Right cardiac atrium (tissue), 5 donors: Measurements from ENCODE around the gene INTS14. TPM values are rescaled to one million over a fixed set of nuclear protein-coding genes. Genes with fewer than 3 reads are reported as not detected.
A peak's percentile ranks its signal among the peaks of the same experiment; 100 is the strongest.

Experiments used
- ATAC-seq, 2 donors: fragments of 200-7000 bp; cut with Tn5 transposase; one replicate each; pipeline versions ENCODE4 v1.8.0 to v1.9.1; 2020; ENCODE audit warnings: moderate library complexity in 2 of 2, mild to moderate bottlenecking in 1 of 2
- DNase-seq, 3 donors: peaks; one replicate each; pipeline ENCODE4 v3.0.0-alpha.2; 2020
- H3K27ac ChIP-seq: one replicate; pipeline ENCODE4 v1.5.1; 2013; ENCODE audit warnings: mild to moderate bottlenecking, low read length, control low read depth, moderate library complexity
- H3K27me3 ChIP-seq: one replicate; pipeline ENCODE4 v1.6.1; 2013; ENCODE audit not compliant: control insufficient read depth, insufficient read depth
- H3K4me1 ChIP-seq: one replicate; pipeline ENCODE4 v1.6.1; 2013; ENCODE audit warnings: low read length; ENCODE audit not compliant: control insufficient read depth, insufficient read depth
- H3K4me3 ChIP-seq: one replicate; pipeline ENCODE4 v1.5.1; 2013; ENCODE audit warnings: low read length, control low read depth
- H3K9me3 ChIP-seq: one replicate; pipeline ENCODE4 v1.6.1; 2013; ENCODE audit warnings: low read length; ENCODE audit not compliant: control insufficient read depth
- WGBS: extraction: QIAGEN DNeasy Blood & Tissue Kit; methylation state at CpG from one replicate; pipeline ENCODE4 v1.1.7; 2013; 5-methylcytosine and 5-hydroxymethylcytosine counted together
- intact Hi-C, 4 donors: fragments of 100-400 bp; cut with DNase I; formaldehyde crosslinking; loops; one replicate each; pipeline versions ENCODE4 v1.11.0 to v1.14.0; 2022 to 2023
- polyA plus RNA-seq: library from polyadenylated mRNA; stranded (reverse); fragments of 200-250 nt; gene quantifications from one replicate; pipeline ENCODE4 v1.2.3, GENCODE V29; 2013
- total RNA-seq, 4 donors: library from RNA; stranded (reverse); fragmentation: NEBNext Ultra II Directional; extraction: Animal tissue kit (Norgen Biotek cat#: 25700); gene quantifications; one replicate each; pipeline ENCODE4 v1.2.1, GENCODE V29; 2021
- donor health status: healthy with polysubstance abuse.
- donor health status: DM: no; HTN: yes; CAD: no.
- donor health status: DM: no; HTN: no; CAD: no.
- donor health status: DM: no; HTN: yes; CAD: no; lungs with severe emphysema.
- donor health status: DM: yes; HTN: yes; CAD: no.

INTS14 gene
- total and polyA plus RNA-seq, 5 donors = 11.0 to 22.8 (median 17.4) TPM

- H3K4me1 ChIP-seq = peaks cover 2% of the 10 kb centered on the region
- no peak overlapping the region for H3K27ac ChIP-seq
- H3K9me3 ChIP-seq = no peaks in the 10 kb centered on the region
- DNase-seq (no peak), ATAC-seq (no peak)
- intact Hi-C loops = no loop called here
- no peaks in the 10 kb centered on the region for H3K27me3 ChIP-seq
- H3K4me3 ChIP-seq = no peak overlapping the region
- 94% methylated on average over 4 of the region's 4 CpGs for WGBS
Observed at GRCh38 chr15:65646486-65646885, 35.6 kb upstream of the INTS14 start.

GRCh38 chr15:65645392-65645791, 34.5 kb upstream of the INTS14 start:
- intact Hi-C loops = no loop called here
- no peak overlapping the region for H3K4me3 ChIP-seq
- no peaks in the 10 kb centered on the region for H3K9me3 ChIP-seq
- H3K27ac ChIP-seq = no peak overlapping the region
- 92% methylated on average over 4 of the region's 4 CpGs for WGBS
- H3K4me1 ChIP-seq = peaks cover 2% of the 10 kb centered on the region
- ATAC-seq (no peak), DNase-seq (no peak)
- no peaks in the 10 kb centered on the region for H3K27me3 ChIP-seq

- intact Hi-C loops = no loop called here
- peaks cover 2% of the 10 kb centered on the region for H3K4me1 ChIP-seq
- H3K9me3 ChIP-seq = no peaks in the 10 kb centered on the region
- 95% methylated on average over 4 of the region's 4 CpGs for WGBS
- ATAC-seq (no peak), DNase-seq (no peak)
- H3K27me3 ChIP-seq = no peaks in the 10 kb centered on the region
- H3K27ac ChIP-seq = no peak overlapping the region
- H3K4me3 ChIP-seq = no peak overlapping the region
Observed at GRCh38 chr15:65644282-65644681, 33.4 kb upstream of the INTS14 start.

GRCh38 chr15:65642594-65642993, 31.7 kb upstream of the INTS14 start:
- peaks cover 2% of the 10 kb centered on the region for H3K4me1 ChIP-seq
- ATAC-seq (peak in 1 of 2 donors; percentile 42), DNase-seq (no peak)
- no peak overlapping the region for H3K27ac ChIP-seq
- H3K27me3 ChIP-seq = no peaks in the 10 kb centered on the region
- intact Hi-C loops = no loop called here
- H3K4me3 ChIP-seq = no peak overlapping the region
- WGBS = 71% methylated on average over 6 of the region's 6 CpGs
- H3K9me3 ChIP-seq = no peaks in the 10 kb centered on the region

- peaks cover 2% of the 10 kb centered on the region for H3K4me1 ChIP-seq
- H3K27ac ChIP-seq = no peak overlapping the region
- intact Hi-C loops = no loop called here
- no peak for ATAC-seq
- no peaks in the 10 kb centered on the region for H3K9me3 ChIP-seq
- no peak for DNase-seq
- 50% methylated on average over 6 of the region's 6 CpGs for WGBS
- H3K27me3 ChIP-seq = no peaks in the 10 kb centered on the region
- H3K4me3 ChIP-seq = no peak overlapping the region
Observed at GRCh38 chr15:65641768-65642475, 31.0 kb upstream of the INTS14 start.

GRCh38 chr15:65639509-65639908, 28.6 kb upstream of the INTS14 start:
- 65% methylated on average over 6 of the region's 6 CpGs for WGBS
- Histone ChIP-seq H3K27me3 (no peaks in the 10 kb centered on the region), H3K4me1 (peaks cover 2% of the 10 kb centered on the region), H3K4me3 (no peak overlapping the region), H3K9me3 (no peaks in the 10 kb centered on the region), H3K27ac (no peak overlapping the region)
- intact Hi-C loops = loop anchor here in 1 of 4 donors (10.0 kb wide), 1 partner anchor 215 kb away; no protein-coding TSS in a partner anchor
- DNase-seq = no peak
- ATAC-seq = no peak

- Histone ChIP-seq H3K4me3 (no peak overlapping the region), H3K9me3 (no peaks in the 10 kb centered on the region), H3K27me3 (no peaks in the 10 kb centered on the region), H3K4me1 (peaks cover 2% of the 10 kb centered on the region), H3K27ac (no peak overlapping the region)
- intact Hi-C loops = loop anchor here in 1 of 4 donors (10.0 kb wide), 1 partner anchor 216 kb away; no protein-coding TSS in a partner anchor
- 4% methylated on average over 3 of the region's 3 CpGs for WGBS
- DNase-seq (no peak), ATAC-seq (peak; percentile 75 to 76)
Observed at GRCh38 chr15:65638681-65639089, 27.8 kb upstream of the INTS14 start.

GRCh38 chr15:65638109-65638508, 27.2 kb upstream of the INTS14 start:
- H3K27me3 ChIP-seq = no peaks in the 10 kb centered on the region
- H3K9me3 ChIP-seq = no peaks in the 10 kb centered on the region
- H3K4me3 ChIP-seq = no peak overlapping the region
- intact Hi-C loops = loop anchor here in 1 of 4 donors (10.0 kb wide), 1 partner anchor 217 kb away; no protein-coding TSS in a partner anchor
- 81% methylated on average over 5 of the region's 5 CpGs for WGBS
- ATAC-seq (peak; percentile 17 to 26), DNase-seq (peak in 1 of 3 donors; percentile 39)
- peaks cover 2% of the 10 kb centered on the region for H3K4me1 ChIP-seq
- H3K27ac ChIP-seq = no peak overlapping the region

GRCh38 chr15:65634356-65634755, 23.4 kb upstream of the INTS14 start:
- H3K9me3 ChIP-seq = no peaks in the 10 kb centered on the region
- no peak overlapping the region for H3K4me3 ChIP-seq
- ATAC-seq = no peak
- H3K27ac ChIP-seq = no peak overlapping the region
- intact Hi-C loops = loop anchor here in 1 of 4 donors (10.0 kb wide), 1 partner anchor 220 kb away; no protein-coding TSS in a partner anchor
- H3K4me1 ChIP-seq = no peaks in the 10 kb centered on the region
- WGBS = 82% methylated on average over 1 of the region's 1 CpG
- DNase-seq = no peak
- H3K27me3 ChIP-seq = no peaks in the 10 kb centered on the region

- Histone ChIP-seq H3K27me3 (no peaks in the 10 kb centered on the region), H3K4me3 (no peak overlapping the region), H3K9me3 (no peaks in the 10 kb centered on the region), H3K4me1 (no peaks in the 10 kb centered on the region), H3K27ac (no peak overlapping the region)
- DNase-seq = no peak
- intact Hi-C loops = loop anchor here in 1 of 4 donors (10.0 kb wide), 1 partner anchor 221 kb away; no protein-coding TSS in a partner anchor
- no peak for ATAC-seq
- 86% methylated on average over 2 of the region's 2 CpGs for WGBS
Observed at GRCh38 chr15:65633752-65634151, 22.8 kb upstream of the INTS14 start.

GRCh38 chr15:65632780-65633375, 21.9 kb upstream of the INTS14 start:
- WGBS = 63% methylated on average over 4 of the region's 4 CpGs
- Histone ChIP-seq H3K27ac (no peak overlapping the region), H3K4me1 (no peaks in the 10 kb centered on the region), H3K9me3 (no peaks in the 10 kb centered on the region), H3K27me3 (no peaks in the 10 kb centered on the region), H3K4me3 (no peak overlapping the region)
- ATAC-seq = no peak
- intact Hi-C loops = loop anchor here in 1 of 4 donors (10.0 kb wide), 1 partner anchor 222 kb away; no protein-coding TSS in a partner anchor
- DNase-seq = no peak
